ENCODE results near the gene LY86.

GRCh38 chr6:6646384-6646783 is 57.9 kb downstream of the LY86 start:
- TF ChIP-seq CTCF (IDR thresholded peaks at IDR 0.05) (no peak), POLR2A (IDR thresholded peaks at IDR 0.05; ENCODE audit: low read depth) (no peak), EP300 (IDR thresholded peaks at IDR 0.05) (no peak), POLR2AphosphoS5 (IDR thresholded peaks at IDR 0.05) (no peak)
